Limb (tissue), 2 donors: Measurements from ENCODE around the gene TSPAN15.
"Not testable (repeated sequence)": the region's sequence is repeated elsewhere in the genome, so short reads cannot be mapped to it uniquely, and the experiment has no call there.

Source experiments
- DNase-seq, 2 donors: peaks; one replicate each; pipeline ENCODE4 v3.0.0-alpha.2; 2016; ENCODE audit errors: extremely low spot score in 2 of 2

Gene TSPAN15

DNA sequence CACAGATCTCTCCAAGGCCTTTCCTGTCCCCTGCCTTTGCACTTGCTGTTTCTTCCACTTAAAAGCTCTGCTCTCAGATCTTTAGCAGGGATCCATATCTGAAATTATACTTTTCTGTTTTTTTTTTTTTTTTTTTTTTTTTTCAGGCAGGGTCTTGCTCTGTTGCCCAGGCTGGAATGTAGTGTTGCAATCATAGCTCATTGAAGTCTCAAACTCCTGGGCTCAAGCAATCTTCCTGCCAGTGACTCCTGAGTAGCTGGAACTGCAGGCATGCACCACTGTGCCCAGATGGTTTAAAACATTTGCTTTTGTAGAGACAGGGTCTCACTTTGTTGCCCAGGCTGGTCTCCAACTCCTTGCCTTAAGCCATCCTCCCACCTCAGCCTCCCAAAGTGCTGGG is 5.0 kb upstream of the TSPAN15 start:
- DNase-seq: no peak

DNA sequence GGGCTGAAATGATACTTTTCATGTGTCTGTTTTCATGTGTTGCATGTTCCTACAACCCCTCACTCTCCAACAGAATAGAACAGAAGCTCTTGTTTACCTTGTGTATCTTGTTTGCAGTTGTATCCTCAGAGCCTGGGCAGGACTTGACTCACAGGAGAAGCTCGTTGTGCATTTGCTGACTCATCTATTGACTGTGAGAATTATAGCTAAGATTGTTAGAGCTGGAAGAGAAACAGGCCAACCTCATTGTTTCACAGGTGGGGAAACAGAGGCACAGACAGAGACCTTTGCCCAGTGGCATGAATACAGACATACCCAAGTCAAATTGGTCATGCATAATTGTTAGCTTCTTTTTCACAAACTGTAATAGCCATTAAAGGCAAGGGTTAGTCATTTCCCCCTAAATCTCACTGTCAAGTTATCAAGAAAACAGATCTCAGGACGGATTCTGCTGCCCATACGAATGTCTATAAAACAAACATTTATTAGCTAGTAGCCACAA is 4.6 kb upstream of the TSPAN15 start:
- DNase-seq: no peak

DNA sequence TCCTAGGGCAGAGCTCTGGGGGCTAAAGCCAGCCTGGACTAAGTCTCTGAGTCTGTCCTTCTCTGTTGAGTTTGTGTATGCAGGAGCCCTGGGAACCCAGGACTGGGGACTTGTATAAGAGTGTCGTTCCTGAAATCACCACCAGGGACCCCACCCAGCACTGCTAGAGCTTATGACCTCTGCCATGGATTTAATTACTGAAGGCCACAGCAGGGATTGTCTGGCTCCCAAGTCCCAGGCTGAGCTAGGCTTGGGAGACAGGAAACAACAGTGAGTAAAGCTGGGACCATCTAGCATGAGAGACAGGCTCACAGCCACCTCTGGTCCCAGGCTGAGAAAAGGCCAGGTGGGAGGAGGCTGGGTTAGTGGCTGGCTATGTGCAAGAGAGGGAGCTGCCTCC is 1.4 kb upstream of the TSPAN15 start:
- DNase-seq: no peak

DNA sequence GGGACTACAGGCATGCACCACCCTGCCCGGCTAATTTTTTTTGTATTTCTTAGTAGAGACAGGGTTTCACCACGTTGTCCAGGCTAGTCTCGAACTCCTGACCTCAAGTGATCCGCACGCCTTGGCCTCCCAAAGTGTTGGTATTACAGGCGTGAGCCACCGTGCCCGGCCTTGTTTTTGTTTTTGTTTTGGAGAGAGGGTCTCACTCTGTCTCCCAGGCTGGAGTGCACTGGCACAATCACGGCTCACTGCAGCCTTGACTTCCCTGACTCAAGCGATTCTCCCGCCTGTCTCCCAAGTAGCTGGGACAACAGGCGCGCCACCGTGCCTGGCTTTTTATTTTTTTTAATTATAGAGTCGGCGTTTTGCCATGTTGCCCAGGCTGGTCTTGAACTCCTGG is 870 bp upstream of the TSPAN15 start:
- DNase-seq: not testable (repeated sequence)

DNA sequence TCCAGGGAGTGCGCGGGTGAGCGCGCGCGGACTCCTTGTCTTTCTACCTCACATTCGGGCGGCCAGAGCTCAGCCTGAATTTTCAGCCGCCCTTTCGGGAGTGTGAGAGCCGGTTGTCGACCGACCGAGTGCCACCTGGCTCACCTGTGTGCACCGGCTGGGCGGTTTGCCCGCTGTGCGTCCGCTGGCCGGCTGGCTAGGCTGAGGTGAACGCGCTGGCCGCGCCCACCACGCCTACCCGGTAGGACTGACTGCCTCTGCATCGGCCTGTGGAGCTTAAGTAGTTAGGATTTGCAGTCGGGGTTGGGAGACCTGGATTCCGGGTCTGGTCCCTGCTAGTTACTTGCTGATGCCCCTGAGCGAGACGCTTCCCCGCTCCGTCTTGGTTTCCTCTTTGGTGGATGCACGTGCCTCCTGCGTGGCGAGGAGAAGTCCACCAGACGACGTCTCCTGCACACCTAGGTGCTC is 553 bp downstream of the TSPAN15 start:
- DNase-seq: no peak

DNA sequence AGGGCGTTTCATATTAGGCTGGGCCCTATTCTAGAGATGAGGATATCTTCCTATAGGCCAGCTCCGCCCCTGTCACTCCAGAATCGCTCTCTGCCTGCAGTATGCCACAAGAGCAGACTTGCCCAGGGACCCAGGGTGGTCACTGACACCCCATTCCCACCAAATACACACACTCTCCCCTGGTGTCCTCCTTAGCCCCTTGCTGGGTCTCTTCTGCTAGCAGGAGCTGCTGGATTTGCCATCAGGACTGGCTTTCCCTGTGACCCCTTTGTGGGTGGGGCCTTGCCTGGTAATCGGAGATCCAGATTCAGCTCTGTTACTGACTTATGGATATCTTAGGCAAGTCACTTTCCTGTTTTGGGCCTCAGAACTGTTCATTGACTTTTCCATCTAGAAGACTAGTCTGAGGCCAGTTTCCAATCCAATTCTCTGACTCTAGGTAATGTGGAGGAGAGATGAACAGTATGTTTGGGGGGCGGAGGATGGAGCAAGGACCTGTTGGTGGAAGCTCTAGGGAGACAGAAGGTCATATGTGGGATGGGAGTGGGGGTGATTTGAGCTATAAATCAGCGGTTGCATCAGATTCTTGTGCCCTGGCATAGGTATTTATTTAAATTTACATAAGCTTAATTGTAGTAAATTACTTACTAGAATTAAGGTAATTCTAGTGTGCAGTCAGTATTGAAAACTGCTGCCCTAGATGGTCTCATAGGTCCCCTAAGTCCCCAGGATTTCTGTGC is 1.6 kb downstream of the TSPAN15 start:
- DNase-seq: no peak

DNA sequence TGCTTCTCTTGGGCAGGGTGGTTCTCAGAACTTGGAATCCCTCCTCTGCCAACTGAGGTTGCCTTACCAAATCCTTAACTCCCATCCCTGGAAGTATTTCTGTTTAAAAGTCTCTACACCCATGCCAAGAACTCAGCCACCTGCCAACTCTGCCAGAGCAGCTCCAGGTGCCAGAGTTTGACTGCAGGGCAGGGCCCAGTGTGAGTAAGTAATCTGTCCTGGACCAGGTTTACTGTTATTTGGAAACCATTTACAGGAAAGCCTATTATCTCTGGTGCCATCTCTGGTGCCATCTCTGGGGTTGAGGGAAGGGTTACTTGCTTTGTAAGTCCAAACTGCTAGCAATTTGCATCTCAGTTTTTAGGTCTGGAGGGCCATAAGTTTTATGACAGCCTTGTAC is 2.5 kb downstream of the TSPAN15 start:
- no peak for DNase-seq

DNA sequence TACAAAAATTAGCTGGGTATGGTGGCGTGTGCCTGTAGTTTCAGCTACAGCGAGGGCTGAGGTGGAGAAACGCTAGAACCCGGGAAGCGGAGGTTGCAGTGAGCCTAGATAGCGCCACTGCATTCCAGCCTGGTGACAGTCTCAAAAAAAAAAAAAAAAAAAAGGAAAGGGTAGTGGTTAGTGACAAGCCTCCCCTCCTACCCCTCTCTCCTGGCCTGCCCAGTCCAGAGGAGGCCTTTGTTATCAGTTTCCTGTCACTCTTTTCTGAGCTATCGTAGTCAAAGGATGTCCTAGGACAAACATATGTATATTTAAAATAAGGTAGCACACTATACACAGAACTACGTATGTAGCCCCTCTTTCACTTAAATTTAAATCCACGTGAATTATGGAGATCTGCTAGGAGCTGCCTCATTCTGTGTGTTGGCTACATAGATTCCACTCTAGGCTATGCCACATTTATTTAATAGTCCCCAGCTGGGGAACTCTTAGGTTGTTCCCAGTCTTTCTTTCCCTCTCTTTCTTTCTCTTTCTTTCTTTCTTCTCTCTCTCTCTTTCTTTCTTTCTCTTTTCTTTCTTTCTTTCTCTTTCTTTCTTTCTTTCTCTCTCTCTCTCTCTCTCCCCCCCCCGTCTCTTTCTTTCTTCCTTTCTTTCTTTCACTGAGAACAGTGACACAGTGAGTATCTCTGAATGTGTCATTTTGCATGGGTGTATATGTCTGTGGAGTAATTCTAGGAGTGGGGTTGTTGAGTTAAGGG is 3.9 kb downstream of the TSPAN15 start:
- DNase-seq: no peak

DNA sequence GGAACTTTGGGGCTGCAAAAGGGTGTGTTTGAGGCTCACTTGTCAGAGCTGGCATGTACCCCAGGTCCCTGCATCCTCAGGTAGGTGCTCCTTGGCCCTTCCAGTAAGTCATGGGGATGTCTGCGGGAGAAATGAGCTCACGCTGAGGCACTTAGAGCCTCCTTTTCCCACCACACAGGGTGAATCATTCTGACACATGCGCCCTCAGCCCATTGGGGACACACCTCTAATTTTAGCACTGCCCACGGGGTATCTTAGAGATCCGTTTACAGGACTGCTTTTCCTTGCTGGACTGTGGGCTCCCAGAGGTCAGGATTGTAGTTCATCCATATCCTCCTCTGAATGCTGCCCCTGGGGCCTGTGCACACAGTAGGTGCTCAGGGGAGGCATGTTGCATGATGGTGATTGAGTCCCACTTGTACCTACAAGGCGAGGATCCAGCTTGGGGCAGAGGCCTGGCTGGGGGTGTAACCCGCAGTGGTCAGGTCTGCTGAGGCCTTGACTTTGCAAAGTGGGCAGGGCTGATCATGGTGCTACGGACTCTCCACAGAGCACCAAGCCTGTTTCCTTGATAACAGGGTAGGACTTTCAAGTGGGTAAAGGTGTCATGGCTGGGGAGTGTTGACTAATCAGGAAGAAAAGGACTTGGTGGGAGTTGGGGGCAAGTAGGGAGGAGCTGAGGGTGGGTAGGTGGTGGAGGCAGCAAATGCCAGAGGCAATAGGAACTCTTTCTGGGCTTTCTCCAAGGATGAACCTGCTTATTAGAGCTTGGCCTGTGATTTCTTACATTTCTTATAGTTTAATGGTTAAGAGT is 5.8 kb downstream of the TSPAN15 start:
- no peak for DNase-seq

DNA sequence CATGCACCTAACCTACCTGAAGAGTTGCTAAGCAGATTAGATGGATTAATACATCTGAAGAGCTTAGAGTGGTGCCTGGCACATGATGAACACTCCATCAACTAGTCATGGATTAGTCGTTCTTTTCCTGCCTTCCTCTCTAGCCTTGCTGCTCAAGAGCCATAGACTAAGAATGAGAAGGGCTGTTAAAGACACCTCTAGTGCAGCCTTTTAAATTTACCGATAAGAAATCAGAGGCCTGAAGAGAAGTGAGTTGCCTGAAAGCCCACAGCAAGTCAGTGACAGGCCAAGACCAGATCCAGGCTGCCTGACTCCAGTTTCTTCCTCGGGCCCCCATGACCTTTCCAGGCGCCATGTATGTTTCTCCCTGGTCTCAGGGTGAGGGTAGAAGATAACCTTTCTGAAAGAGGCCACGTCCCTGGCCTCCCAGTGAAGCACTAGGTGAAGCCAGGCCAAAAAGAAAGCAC is 6.5 kb downstream of the TSPAN15 start:
- no peak for DNase-seq

DNA sequence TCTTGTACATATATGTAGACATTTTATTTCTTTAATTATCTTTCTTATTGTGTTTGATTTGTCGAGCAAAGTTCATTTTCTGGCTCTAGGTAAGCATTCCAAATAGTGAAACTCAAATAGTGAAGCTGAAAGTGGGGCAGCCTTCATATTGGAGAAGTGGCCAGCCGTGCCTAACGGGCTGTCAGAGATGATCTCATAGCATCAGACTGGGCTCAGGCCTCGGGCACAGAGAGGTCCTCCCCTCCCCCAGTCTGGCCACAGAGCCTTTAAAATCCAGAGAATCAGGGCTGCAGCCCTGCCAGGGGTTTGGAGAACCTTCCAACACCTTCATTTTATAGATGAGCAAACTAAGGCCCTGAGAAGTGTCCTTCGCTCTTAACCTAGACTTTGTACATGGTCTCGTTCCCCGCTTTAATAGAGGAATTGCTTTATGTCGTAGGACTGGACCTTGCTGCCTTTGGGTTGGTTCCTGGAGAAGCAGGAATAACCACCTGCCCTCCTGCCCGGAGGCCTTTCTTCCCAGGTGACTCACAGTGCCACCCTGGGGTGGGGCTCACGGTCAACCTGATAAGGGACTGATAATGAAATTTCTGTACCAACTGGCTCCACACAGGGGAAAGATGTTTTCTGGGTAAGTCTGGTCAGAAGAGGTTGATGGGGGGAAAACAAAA is 7.3 kb downstream of the TSPAN15 start:
- DNase-seq: no peak

DNA sequence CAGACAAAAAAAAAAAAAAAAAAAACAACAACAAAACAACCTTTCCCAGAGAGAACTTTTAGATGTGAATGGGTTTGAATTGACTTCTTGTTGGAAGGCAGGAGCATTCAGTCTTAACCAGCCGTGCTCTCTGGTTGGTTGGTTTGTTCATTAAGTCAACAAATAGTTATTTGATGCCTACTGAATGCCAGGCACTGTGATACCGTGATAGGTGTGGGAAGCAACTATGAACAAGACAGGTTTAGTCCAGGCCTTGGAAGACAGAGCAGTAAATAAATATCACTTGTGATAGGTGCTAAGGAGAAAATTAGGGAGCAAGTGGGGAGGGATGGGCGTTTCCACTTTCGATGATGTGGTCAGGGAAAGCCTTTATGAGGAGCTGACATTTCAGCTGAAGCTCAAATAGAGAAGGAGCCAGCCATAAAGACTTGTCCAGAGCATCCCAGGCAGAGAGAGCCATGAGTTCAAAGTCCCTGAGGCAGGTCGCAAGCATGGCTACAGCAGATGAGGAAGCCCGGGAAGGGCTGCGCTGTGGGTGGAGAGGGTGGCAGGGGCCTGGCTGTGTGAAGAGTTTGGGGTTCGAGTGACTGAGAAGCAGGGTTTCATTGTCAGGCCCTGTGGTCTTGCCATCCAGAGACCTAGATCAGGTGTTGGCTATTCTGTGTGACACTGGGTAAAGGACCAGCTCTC is 8.0 kb downstream of the TSPAN15 start:
- no peak for DNase-seq

DNA sequence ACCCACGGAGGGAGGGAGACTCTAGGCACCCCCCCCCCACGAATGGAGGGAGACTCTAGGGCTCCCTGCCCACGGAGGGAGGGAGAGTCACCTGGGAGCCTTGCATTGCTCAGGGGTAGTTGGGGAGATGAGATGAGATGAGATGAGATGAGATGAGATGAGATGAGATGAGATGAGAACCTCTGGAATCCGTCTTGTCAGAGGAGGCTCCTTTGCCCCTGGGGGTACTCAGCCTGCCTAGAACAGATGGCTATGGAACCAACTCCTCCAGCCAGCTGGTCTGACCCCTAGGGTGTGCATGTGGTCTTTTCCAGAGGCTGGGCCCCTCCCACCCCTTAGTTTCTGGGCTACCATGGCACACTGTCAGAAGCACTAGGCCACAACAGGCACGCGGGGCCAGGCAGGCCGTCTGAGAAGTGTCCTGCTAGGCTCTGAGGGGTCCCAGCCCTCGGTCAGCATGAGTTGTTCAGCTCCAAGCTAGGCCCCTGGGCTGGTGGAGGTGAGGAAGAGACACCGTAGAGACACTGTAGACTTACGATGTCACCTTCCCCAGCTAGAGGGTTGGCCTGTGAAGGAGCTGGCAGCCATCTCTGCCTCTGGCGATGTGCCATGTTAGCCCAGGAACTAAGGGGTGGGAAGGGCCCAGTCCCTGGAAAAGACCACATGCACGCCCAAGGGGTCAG is 8.8 kb downstream of the TSPAN15 start:
- DNase-seq: no peak

DNA sequence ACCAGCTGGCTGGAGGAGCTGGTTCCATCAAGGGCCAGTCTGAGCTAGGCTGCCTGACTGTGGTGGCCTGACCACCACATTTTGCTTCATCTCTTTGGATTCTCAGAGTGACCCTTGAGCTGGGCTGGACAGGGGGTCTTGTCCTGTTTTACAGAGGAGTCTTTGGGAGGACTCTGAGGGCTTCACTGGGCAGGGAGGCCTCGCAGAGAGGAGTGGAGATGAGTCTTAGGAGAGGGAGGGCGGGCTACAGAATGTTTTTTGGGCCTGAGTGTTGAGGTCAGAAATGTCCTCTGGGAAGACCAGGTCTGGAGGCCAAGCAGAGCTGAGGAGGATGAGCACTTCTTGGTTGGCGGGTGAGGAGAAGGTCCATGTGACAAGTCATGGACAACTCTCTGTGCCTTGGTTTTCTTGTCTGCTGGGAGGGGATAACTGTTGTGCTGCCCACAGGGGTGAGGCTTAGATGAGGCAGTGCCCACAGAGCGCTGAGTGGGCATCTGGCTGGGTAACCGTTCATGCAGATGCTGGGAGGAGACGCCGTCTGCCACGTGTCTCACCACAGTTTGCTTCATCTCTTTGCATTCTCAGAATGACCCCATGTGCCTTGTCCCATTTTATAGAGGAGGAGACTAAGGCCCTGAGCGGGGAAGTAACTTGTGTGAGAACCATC is 9.4 kb downstream of the TSPAN15 start:
- DNase-seq: no peak

DNA sequence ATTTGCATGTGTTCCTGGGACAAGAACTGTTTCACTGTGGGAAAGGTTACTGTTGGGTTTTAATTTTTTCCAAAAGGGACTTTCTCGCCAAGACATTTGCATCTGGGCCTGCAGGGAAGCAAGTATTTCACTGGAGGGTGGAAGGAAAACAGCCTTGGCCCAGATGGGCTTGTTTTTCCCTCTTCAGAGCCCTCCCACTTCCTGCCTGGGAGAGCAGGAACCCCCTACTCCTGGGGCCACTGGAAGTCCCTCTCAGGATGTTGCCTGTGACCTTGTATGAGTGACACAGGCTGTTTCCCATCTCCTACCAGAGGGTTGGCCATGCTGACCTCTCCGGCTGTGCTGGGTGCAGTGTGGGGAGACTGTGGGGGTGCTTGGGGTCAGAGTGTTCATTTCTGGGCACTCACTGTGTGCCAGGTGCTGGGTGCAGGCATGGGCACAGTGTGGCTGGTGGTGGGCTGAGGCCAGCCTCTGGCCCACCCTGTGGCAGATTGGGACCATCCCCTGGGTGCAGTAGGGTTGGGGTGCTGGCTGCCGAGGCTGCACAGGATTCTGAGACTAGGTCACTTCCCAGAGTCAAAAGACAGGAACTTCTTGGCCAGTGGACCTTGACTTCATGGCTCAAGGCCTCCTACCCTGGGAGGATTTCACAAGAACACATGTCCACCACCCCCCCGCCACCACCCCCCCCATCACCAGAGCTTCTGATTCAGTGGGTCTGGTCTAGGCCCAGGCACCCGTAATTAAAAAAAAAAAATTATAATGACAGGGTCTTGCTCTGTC is 10.2 kb downstream of the TSPAN15 start:
- no peak for DNase-seq

DNA sequence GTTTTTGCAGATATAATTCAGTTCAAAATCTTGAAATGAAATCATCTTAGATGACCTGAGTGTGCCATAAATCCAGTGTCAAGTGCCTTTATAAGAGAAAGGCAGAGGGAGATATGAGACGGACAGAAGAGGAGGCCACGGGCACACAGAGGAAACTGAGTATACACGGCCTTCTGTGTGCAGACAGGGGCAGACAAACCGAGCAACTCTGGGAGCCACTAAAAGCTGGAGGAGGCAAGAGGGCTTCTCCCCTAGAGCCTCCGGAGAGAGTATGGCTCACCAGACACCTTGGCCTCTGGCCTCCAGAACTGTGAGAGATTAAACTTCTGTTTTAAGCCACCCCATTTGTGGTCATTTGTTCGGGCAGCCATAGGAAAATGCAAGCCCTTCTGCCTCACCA is 12.6 kb downstream of the TSPAN15 start:
- no peak for DNase-seq

DNA sequence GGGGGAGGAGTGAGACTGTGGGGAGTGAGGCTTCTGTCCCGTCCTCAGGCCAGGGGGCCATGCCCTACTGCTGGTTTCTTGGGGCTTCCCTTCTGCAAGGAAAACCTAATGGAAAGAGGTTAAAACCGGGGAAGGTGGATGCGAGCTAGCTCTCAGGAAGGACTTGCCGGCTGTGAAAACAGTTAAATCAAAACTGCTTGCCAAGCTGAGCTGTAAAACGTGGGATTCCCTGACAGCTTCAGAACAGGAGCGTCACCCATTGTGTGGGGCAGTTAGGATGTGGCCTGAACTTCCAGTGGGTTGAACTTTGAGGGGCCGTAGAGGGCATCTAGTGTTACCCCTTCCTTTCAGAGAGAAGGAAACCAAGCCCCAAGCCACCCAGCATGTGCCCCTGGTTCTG is 13.1 kb downstream of the TSPAN15 start:
- no peak for DNase-seq

DNA sequence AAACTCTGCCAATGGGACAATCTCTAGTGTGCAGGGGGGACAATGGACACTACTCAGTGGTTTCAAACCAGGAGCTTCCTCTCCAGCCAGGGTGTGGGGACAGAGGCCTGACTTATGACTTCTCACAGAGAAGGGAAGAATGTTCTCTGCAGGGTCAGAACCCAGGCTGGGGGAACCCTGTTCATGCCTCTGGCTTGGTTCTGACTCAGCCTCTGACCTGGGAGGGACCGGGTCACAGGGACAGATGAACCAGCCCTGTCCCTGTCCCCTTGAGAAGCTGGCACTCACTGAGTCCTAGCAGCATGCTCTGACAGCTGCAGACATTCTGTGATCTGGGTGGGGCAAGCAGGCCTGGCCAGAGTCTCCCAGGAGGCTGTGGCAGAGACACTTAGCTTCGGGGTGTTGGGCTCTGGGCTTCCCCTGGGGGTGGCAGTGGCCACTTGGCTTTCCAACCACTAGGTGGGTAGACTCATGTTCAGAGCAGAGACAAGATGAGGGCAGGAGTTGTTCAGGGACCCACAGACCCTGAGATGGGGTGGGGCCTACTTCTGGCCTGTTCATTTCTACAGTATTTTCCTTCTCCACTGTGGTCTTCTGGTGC is 13.6 kb downstream of the TSPAN15 start:
- DNase-seq: no peak
